GM19035 (cell line): ENCODE measurements around the gene SEC16A.

Experiments used
- ATAC-seq: cut with Tn5 transposase; IDR thresholded peaks from one replicate; pipeline ENCODE4 v1.9.1; 2021; ENCODE audit not compliant: unreplicated experiment

Gene SEC16A

GRCh38 chr9:136482793-136483588 lies at the start of gene SEC16A:
SEC16A (minus strand) TSS chr9:136483040; CDS start chr9:136477615, 5,425 bp downstream.
- ATAC-seq: peak; percentile 53

- ATAC-seq: no peak
Observed at GRCh38 chr9:136531904-136532798, 49.3 kb upstream of the SEC16A start.

- ATAC-seq: no peak
Observed at GRCh38 chr9:136531186-136531903, 48.5 kb upstream of the SEC16A start.

- no peak for ATAC-seq
Observed at GRCh38 chr9:136530461-136531089, 47.7 kb upstream of the SEC16A start.

- ATAC-seq: no peak
Observed at GRCh38 chr9:136529516-136530460, 46.9 kb upstream of the SEC16A start.

GRCh38 chr9:136528716-136529341 lies 46.0 kb upstream of the SEC16A start:
- ATAC-seq: no peak

GRCh38 chr9:136527721-136528710 lies 45.2 kb upstream of the SEC16A start:
- ATAC-seq: no peak

GRCh38 chr9:136527131-136527530 lies 44.3 kb upstream of the SEC16A start:
- ATAC-seq: no peak

- ATAC-seq: no peak
Observed at GRCh38 chr9:136526625-136527066, 43.8 kb upstream of the SEC16A start.

GRCh38 chr9:136525841-136526499 lies 43.1 kb upstream of the SEC16A start:
- ATAC-seq: no peak

GRCh38 chr9:136525207-136525606 lies 42.4 kb upstream of the SEC16A start:
- no peak for ATAC-seq

- ATAC-seq: no peak
Observed at GRCh38 chr9:136522314-136523237, 39.7 kb upstream of the SEC16A start.

- no peak for ATAC-seq
Observed at GRCh38 chr9:136521537-136521936, 38.7 kb upstream of the SEC16A start.

- ATAC-seq: no peak
Observed at GRCh38 chr9:136520053-136520540, 37.3 kb upstream of the SEC16A start.

GRCh38 chr9:136519263-136520052 lies 36.6 kb upstream of the SEC16A start:
- ATAC-seq: no peak
